Karpas-422 (cell line): ENCODE results near the gene TMEM176A. TPM values are rescaled to one million over a fixed set of nuclear protein-coding genes. Genes with fewer than 3 reads are reported as not detected.
"Not testable (repeated sequence)": the region's sequence is repeated elsewhere in the genome, so short reads cannot be mapped to it uniquely, and the experiment has no call there.

Experiments
- DNase-seq: peaks from one replicate; pipeline ENCODE4 v3.0.0-alpha.2; 2015
- H2AFZ ChIP-seq: fragments of 200-600 bp; sonication (generic); 2 replicates; pipeline ENCODE4 v1.6.1; 2014; ENCODE audit warnings: antibody characterized with exemption, low read length, mixed read lengths
- H3K27ac ChIP-seq: fragments of 200-600 bp; sonication (generic); 2 replicates; pipeline ENCODE4 v1.5.1; 2014; ENCODE audit warnings: mild to moderate bottlenecking, low read length, moderate library complexity
- H3K27me3 ChIP-seq: fragments of 200-600 bp; sonication (generic); 2 replicates; pipeline ENCODE4 v1.6.1; 2014; ENCODE audit warnings: low read length, mixed read lengths
- H3K36me3 ChIP-seq: fragments of 200-600 bp; sonication (generic); 2 replicates; pipeline ENCODE4 v1.6.1; 2014; ENCODE audit warnings: low read length, mixed read lengths; ENCODE audit not compliant: insufficient read depth
- H3K4me1 ChIP-seq: fragments of 200-600 bp; sonication (generic); 2 replicates; pipeline ENCODE4 v1.6.1; 2014; ENCODE audit warnings: mild to moderate bottlenecking, low read length, mixed read lengths
- H3K4me2 ChIP-seq: fragments of 200-600 bp; sonication (generic); 2 replicates; pipeline ENCODE4 v1.6.1; 2014; ENCODE audit warnings: low read length, low read depth, mild to moderate bottlenecking; ENCODE audit not compliant: poor library complexity, severe bottlenecking
- H3K4me3 ChIP-seq: fragments of 200-600 bp; sonication (generic); 2 replicates; pipeline ENCODE4 v1.5.1; 2014; ENCODE audit warnings: mild to moderate bottlenecking, antibody characterized with exemption, low read length, mixed read lengths
- H3K79me2 ChIP-seq: fragments of 200-600 bp; sonication (generic); 2 replicates; pipeline ENCODE4 v1.6.1; 2014; ENCODE audit warnings: mild to moderate bottlenecking, low read length, mixed read lengths
- H3K9ac ChIP-seq: fragments of 200-600 bp; sonication (generic); 2 replicates; pipeline ENCODE4 v1.6.0; 2014; ENCODE audit warnings: low read length
- H3K9me2 ChIP-seq: fragments of 200-600 bp; sonication (generic), shearing (Covaris generic); replicated peaks from 2 replicates; pipeline ENCODE4 v1.6.0; 2014; ENCODE audit warnings: mild to moderate bottlenecking, low read length, moderate library complexity; ENCODE audit not compliant: insufficient read depth
- H3K9me3 ChIP-seq: fragments of 300-700, 200-600 bp; sonication (generic); 2 replicates; pipeline ENCODE4 v1.6.1; 2014; ENCODE audit warnings: low read length, mixed read lengths
- H4K20me1 ChIP-seq: fragments of 200-600 bp; sonication (generic); 2 replicates; pipeline ENCODE4 v1.6.1; 2014; ENCODE audit warnings: mild to moderate bottlenecking, antibody characterized with exemption, low read length, low read depth; ENCODE audit not compliant: insufficient read depth
- total RNA-seq: library from RNA; depleted of rRNA; stranded (reverse); fragments of >200 nt; shearing (Covaris generic); gene quantifications from 2 replicates; pipeline ENCODE4 v1.2.3, GENCODE V29; 2014; ENCODE audit warnings: low replicate concordance

TMEM176A gene
- total RNA-seq, 1 experiment from 2014 or later = not detected

- H4K20me1 ChIP-seq = no peaks in the 10 kb centered on the region
- no peak overlapping the region for H3K4me3 ChIP-seq
Observed at GRCh38 chr7:150803161-150803860, 2.7 kb downstream of the TMEM176A start.

DNA sequence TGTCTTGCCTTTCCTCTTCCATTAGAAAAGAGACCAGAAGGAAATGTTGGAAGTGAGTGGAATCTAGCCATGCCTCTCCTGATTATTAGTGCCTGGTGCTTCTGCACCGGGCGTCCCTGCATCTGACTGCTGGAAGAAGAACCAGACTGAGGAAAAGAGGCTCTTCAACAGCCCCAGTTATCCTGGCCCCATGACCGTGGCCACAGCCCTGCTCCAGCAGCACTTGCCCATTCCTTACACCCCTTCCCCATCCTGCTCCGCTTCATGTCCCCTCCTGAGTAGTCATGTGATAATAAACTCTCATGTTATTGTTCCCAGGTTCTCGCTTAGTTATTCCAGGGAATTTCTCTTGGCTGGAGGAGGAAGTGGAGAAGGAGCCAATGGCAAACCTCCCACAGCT lies 4.2 kb downstream of the TMEM176A start:
- Histone ChIP-seq H3K4me3 (no peak overlapping the region), H3K4me1 (no peaks in the 10 kb centered on the region), H3K9ac (no peak overlapping the region), H2AFZ (no peak overlapping the region), H3K79me2 (no peaks in the 10 kb centered on the region), H3K9me3 (no peaks in the 10 kb centered on the region), H3K4me2 (no peak overlapping the region), H3K27me3 (no peaks in the 10 kb centered on the region), H3K36me3 (no peaks in the 10 kb centered on the region), H3K9me2 (no peaks in the 10 kb centered on the region), H3K27ac (no peak overlapping the region), H4K20me1 (no peaks in the 10 kb centered on the region)
- DNase-seq = no peak

More at GRCh38 chr7:150803161-150803860, 2.7 kb downstream of the TMEM176A start:
- H3K79me2 ChIP-seq = no peaks in the 10 kb centered on the region
- no peaks in the 10 kb centered on the region for H3K36me3 ChIP-seq
- no peaks in the 10 kb centered on the region for H3K27me3 ChIP-seq
- H3K9me2 ChIP-seq = no peaks in the 10 kb centered on the region
- H3K9ac ChIP-seq = no peak overlapping the region
- no peak overlapping the region for H3K27ac ChIP-seq
- H2AFZ ChIP-seq = no peak overlapping the region
- H3K9me3 ChIP-seq = no peaks in the 10 kb centered on the region
- H3K4me1 ChIP-seq = no peaks in the 10 kb centered on the region
- DNase-seq = no peak
- no peak overlapping the region for H3K4me2 ChIP-seq

GRCh38 chr7:150805864-150806263 lies 5.3 kb downstream of the TMEM176A start:
- DNase-seq = no peak
- Histone ChIP-seq H3K4me1 (no peaks in the 10 kb centered on the region), H3K9me2 (no peaks in the 10 kb centered on the region), H4K20me1 (no peaks in the 10 kb centered on the region), H3K9me3 (no peaks in the 10 kb centered on the region), H3K4me3 (no peak overlapping the region), H3K27me3 (no peaks in the 10 kb centered on the region), H3K79me2 (no peaks in the 10 kb centered on the region), H3K27ac (no peak overlapping the region), H3K4me2 (no peak overlapping the region), H3K36me3 (no peaks in the 10 kb centered on the region), H3K9ac (no peak overlapping the region), H2AFZ (no peak overlapping the region)

DNA sequence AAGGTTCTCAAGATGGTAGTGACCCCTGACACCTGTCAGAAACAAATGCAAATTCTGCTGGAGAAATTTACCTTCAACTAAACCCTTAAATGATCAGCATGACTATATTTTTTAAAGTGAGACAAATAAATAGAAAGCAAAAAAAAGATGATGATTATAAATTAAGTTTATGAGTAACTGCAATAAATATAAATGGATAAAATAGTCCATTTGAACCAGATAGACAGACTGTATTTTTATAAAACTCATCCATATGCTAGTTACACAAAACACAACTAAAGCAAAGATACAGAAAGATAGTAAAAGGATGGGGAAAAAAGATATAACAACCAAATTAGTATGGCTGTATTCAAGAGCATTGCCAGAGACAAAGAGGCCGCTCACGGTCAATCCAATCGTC lies 5.9 kb downstream of the TMEM176A start:
- H3K27me3 ChIP-seq = no peaks in the 10 kb centered on the region
- no peak overlapping the region for H3K9ac ChIP-seq

GRCh38 chr7:150806863-150807262 lies 6.3 kb downstream of the TMEM176A start:
- Histone ChIP-seq H3K79me2 (no peaks in the 10 kb centered on the region), H3K4me1 (no peaks in the 10 kb centered on the region), H3K9me2 (no peaks in the 10 kb centered on the region), H4K20me1 (no peaks in the 10 kb centered on the region), H3K4me3 (no peak overlapping the region), H2AFZ (no peak overlapping the region), H3K4me2 (no peak overlapping the region), H3K27ac (no peak overlapping the region), H3K9ac (no peak overlapping the region), H3K9me3 (no peaks in the 10 kb centered on the region), H3K27me3 (no peaks in the 10 kb centered on the region), H3K36me3 (no peaks in the 10 kb centered on the region)
- no peak for DNase-seq

More for the DNA sequence above, 5.9 kb downstream of the TMEM176A start:
- Histone ChIP-seq H3K9me2 (no peaks in the 10 kb centered on the region), H3K9me3 (no peaks in the 10 kb centered on the region), H3K36me3 (no peaks in the 10 kb centered on the region), H3K4me3 (no peak overlapping the region), H4K20me1 (no peaks in the 10 kb centered on the region), H3K4me1 (no peaks in the 10 kb centered on the region), H3K79me2 (no peaks in the 10 kb centered on the region), H3K4me2 (no peak overlapping the region), H3K27ac (no peak overlapping the region), H2AFZ (no peak overlapping the region)
- DNase-seq = no peak

DNA sequence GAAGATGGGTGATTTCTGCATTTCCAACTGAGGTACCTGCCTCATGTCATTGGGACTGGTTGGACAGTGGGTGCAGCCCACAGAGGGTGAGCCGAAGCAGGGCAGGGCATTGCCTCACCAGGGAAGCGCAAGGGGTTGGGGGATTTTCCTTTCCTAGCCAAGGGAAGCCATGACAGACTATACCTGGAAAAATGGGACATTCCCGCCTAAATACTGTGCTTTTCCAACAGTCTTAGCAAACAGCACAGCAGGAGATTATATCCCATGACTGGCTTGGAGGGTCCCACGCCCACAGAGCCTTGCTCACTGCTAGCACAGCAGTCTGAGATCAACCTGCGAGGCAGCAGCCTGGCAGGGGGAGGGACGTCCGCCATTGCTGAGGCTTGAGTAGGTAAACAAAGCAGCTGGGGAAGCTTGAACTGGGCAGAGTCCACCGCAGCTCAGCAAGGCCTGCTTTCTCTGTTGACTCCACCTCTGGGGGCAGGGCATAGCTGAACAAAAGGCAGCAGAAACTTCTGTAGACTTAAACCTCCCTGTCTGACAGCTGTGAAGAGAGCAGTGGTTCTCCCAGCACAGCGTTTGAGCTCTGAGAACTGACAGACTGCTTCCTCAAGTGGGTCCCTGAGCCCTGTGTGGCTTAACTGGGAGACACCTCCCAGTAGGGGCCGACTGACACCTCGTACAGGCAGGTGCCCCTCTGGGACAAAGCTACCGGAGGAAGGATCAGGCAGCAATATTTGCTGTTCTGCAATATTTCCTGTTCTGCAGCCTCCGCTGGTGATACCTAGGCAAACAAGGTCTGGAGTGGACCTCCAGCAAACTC lies 7.3 kb downstream of the TMEM176A start:
- DNase-seq, H3K27ac ChIP-seq, H3K36me3 ChIP-seq, H3K4me1 ChIP-seq, H3K4me2 ChIP-seq, H2AFZ ChIP-seq, H3K9me2 ChIP-seq, H4K20me1 ChIP-seq, H3K4me3 ChIP-seq, H3K79me2 ChIP-seq, H3K9me3 ChIP-seq, H3K9ac ChIP-seq, H3K27me3 ChIP-seq: not testable (repeated sequence)

- Histone ChIP-seq H3K9me2 (no peaks in the 10 kb centered on the region), H3K4me1 (no peaks in the 10 kb centered on the region), H3K36me3 (no peaks in the 10 kb centered on the region), H4K20me1 (no peaks in the 10 kb centered on the region), H3K4me2 (no peak overlapping the region), H3K9me3 (no peaks in the 10 kb centered on the region), H3K27me3 (no peaks in the 10 kb centered on the region), H3K4me3 (no peak overlapping the region), H2AFZ (no peak overlapping the region), H3K9ac (no peak overlapping the region), H3K27ac (no peak overlapping the region), H3K79me2 (no peaks in the 10 kb centered on the region)
- DNase-seq = no peak
Observed at GRCh38 chr7:150814328-150815001, 13.9 kb downstream of the TMEM176A start.

DNA sequence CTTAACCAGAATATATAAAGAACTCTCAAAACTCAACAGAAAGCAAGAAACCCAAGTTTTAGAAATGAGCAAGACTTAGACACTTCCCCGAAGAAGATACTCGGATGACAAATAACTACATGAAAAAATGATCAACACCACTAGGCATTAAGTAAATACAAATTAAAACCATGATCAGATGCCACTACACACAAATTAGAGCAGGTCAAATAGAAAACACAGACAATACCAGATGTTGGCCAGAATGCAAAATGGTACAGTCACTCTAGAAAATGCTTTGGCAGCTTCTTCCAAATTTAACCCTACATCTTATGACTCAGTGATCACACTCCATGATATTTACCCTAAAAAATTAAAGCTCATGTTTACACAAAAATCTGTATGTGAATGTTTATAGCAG lies 18.4 kb downstream of the TMEM176A start:
- Histone ChIP-seq H3K9me2 (no peaks in the 10 kb centered on the region), H3K27me3 (no peaks in the 10 kb centered on the region), H3K79me2 (no peaks in the 10 kb centered on the region), H3K36me3 (no peaks in the 10 kb centered on the region), H3K4me1 (no peaks in the 10 kb centered on the region), H4K20me1 (no peaks in the 10 kb centered on the region), H3K4me2 (no peak overlapping the region), H3K27ac (no peak overlapping the region), H3K9me3 (no peaks in the 10 kb centered on the region), H2AFZ (no peak overlapping the region), H3K4me3 (no peak overlapping the region), H3K9ac (no peak overlapping the region)
- DNase-seq = no peak
